HEK293 (cell line): Measurements from ENCODE around the gene HOXB1.

Experiments used
- CTCF ChIA-PET: fragments of 350-600 bp; formaldehyde crosslinking; extraction: SDS; loops from one replicate; lab custom pipeline; 2021; ENCODE audit warnings: antibody characterized with exemption; lab: Yijun Ruan, JAX
- POLR2A ChIA-PET: fragments of 300-600 bp; formaldehyde crosslinking; extraction: SDS; loops from one replicate; lab custom pipeline; 2020; ENCODE audit warnings: antibody characterized with exemption, inconsistent platforms; lab: Yijun Ruan, JAX
- H3K27ac ChIP-seq: fragments of 200-500 bp; sonication (Bioruptor generic); 2 replicates; pipeline ENCODE4 v1.5.1; 2014; ENCODE audit warnings: low read depth, low read length, control low read depth, inconsistent platforms; ENCODE audit errors: extremely low read depth
- H3K36me3 ChIP-seq, 2 experiments: fragments of 200-500 bp in 1 of 2; sonication (Bioruptor generic) in 1 of 2; 1 replicate in 1 of 2; 2 replicates in 1 of 2; pipeline ENCODE4 v1.5.1; 2014 to 2017; ENCODE audit warnings: inconsistent platforms in 2 of 2, low read length in 2 of 2; ENCODE audit not compliant: control insufficient read depth in 2 of 2, insufficient read depth in 1 of 2
- H3K4me1 ChIP-seq: fragments of 200-500 bp; sonication (Bioruptor generic); 2 replicates; pipeline ENCODE4 v1.5.1; 2014; ENCODE audit warnings: mild to moderate bottlenecking, low read length, inconsistent platforms; ENCODE audit not compliant: control insufficient read depth, insufficient read depth
- H3K4me3 ChIP-seq: 2 replicates; pipeline ENCODE4 v1.5.1; 2011; ENCODE audit warnings: low read depth, mild to moderate bottlenecking, control low read depth, low read length, moderate library complexity
- H3K9me3 ChIP-seq: fragments of 200-500 bp; sonication (Bioruptor generic); 2 replicates; pipeline ENCODE4 v1.5.1; 2014; ENCODE audit warnings: low read depth, low read length, inconsistent platforms; ENCODE audit not compliant: control insufficient read depth, insufficient read depth
- BCL11A ChIP-seq: fragments of 450-650 bp; formaldehyde crosslinking; IDR thresholded peaks from 2 replicates; pipeline ENCODE4 v1.5.1; 2016; ENCODE audit warnings: low read depth, missing biosample characterization, missing genetic modification characterization
- GFI1B ChIP-seq: fragments of 450-650 bp; formaldehyde crosslinking; IDR thresholded peaks from 2 replicates; pipeline ENCODE4 v1.5.1; 2016; ENCODE audit warnings: missing biosample characterization, missing genetic modification characterization
- GLIS2 ChIP-seq: fragments of 450-650 bp; formaldehyde crosslinking; IDR thresholded peaks from 2 replicates; pipeline ENCODE4 v1.5.1; 2016; ENCODE audit warnings: missing biosample characterization, missing genetic modification characterization
- KLF10 ChIP-seq: fragments of 450-650 bp; IDR thresholded peaks from 2 replicates; pipeline ENCODE4 v1.5.1; 2018; ENCODE audit warnings: missing biosample characterization, mild to moderate bottlenecking, missing genetic modification characterization
- YY2 ChIP-seq: fragments of 450-650 bp; formaldehyde crosslinking; IDR thresholded peaks from 2 replicates; pipeline ENCODE4 v1.5.1; 2016; ENCODE audit warnings: missing biosample characterization, missing genetic modification characterization
- ZIC2 ChIP-seq: fragments of 450-650 bp; formaldehyde crosslinking; IDR thresholded peaks from 2 replicates; pipeline ENCODE4 v1.5.1; 2016; ENCODE audit warnings: missing biosample characterization, missing genetic modification characterization
- ZNF211 ChIP-seq: fragments of 450-650 bp; formaldehyde crosslinking; IDR thresholded peaks from 2 replicates; pipeline ENCODE4 v1.5.1; 2016; ENCODE audit warnings: low read depth, missing biosample characterization, missing genetic modification characterization
- ZNF274 ChIP-seq, 2 experiments: fragments of 200-500 bp in 1 of 2; fragments of 450-650 bp in 1 of 2; sonication (Bioruptor generic) in 1 of 2; formaldehyde crosslinking in 1 of 2; IDR thresholded peaks; 2 replicates each; pipeline versions ENCODE4 v1.5.1 to v1.6.1; 2014 to 2016; ENCODE audit warnings: borderline replicate concordance in 1 of 2, inconsistent platforms in 1 of 2, low read length in 1 of 2, missing biosample characterization in 1 of 2, missing genetic modification characterization in 1 of 2
- ZNF366 ChIP-seq: fragments of 450-650 bp; formaldehyde crosslinking; conservative IDR thresholded peaks from 2 replicates; pipeline ENCODE4 v1.5.1; 2016; ENCODE audit warnings: missing biosample characterization, missing genetic modification characterization
- ZNF416 ChIP-seq: fragments of 450-650 bp; formaldehyde crosslinking; IDR thresholded peaks from 2 replicates; pipeline ENCODE4 v1.5.1; 2016; ENCODE audit warnings: missing biosample characterization, missing genetic modification characterization
- ZNF549 ChIP-seq: fragments of 450-650 bp; IDR thresholded peaks from 2 replicates; pipeline ENCODE4 v1.5.1; 2018; ENCODE audit warnings: missing biosample characterization, missing genetic modification characterization, mild to moderate bottlenecking, inconsistent platforms, moderate library complexity
- ZNF626 ChIP-seq: fragments of 450-650 bp; sonication (Bioruptor Pico); formaldehyde crosslinking; IDR thresholded peaks from 2 replicates; pipeline ENCODE4 v1.5.1; 2018; ENCODE audit warnings: missing biosample characterization, missing genetic modification characterization, inconsistent platforms
- ZNF701 ChIP-seq: fragments of 450-650 bp; formaldehyde crosslinking; IDR thresholded peaks from 2 replicates; pipeline ENCODE4 v1.5.1; 2016; ENCODE audit warnings: missing biosample characterization, missing genetic modification characterization
- ZNF76 ChIP-seq: fragments of 450-650 bp; formaldehyde crosslinking; IDR thresholded peaks from 2 replicates; pipeline ENCODE4; 2016; ENCODE audit warnings: low read depth, missing biosample characterization, missing genetic modification characterization, borderline replicate concordance
- TF ChIP-seq, protein P1 (sequence below): sonication (generic); formaldehyde crosslinking; IDR thresholded peaks from 2 replicates; pipeline ENCODE4 v1.8.1; 2022; ENCODE audit warnings: mild to moderate bottlenecking, moderate library complexity, missing genetic modification reagents
- TF ChIP-seq, protein P2 (sequence below): fragments of 450-650 bp; formaldehyde crosslinking; IDR thresholded peaks from 2 replicates; pipeline ENCODE4 v1.5.1; 2016; ENCODE audit warnings: missing biosample characterization, missing genetic modification characterization, borderline replicate concordance
- TF ChIP-seq, protein P3 (sequence below): fragments of 450-650 bp; formaldehyde crosslinking; IDR thresholded peaks from 2 replicates; pipeline ENCODE4 v1.5.1; 2016; ENCODE audit warnings: missing biosample characterization, missing genetic modification characterization
- TF ChIP-seq, protein P4 (sequence below): fragments of 450-650 bp; formaldehyde crosslinking; IDR thresholded peaks from 2 replicates; pipeline ENCODE4 v1.5.1; 2016; ENCODE audit warnings: missing biosample characterization, missing genetic modification characterization

Gene HOXB1

DNA sequence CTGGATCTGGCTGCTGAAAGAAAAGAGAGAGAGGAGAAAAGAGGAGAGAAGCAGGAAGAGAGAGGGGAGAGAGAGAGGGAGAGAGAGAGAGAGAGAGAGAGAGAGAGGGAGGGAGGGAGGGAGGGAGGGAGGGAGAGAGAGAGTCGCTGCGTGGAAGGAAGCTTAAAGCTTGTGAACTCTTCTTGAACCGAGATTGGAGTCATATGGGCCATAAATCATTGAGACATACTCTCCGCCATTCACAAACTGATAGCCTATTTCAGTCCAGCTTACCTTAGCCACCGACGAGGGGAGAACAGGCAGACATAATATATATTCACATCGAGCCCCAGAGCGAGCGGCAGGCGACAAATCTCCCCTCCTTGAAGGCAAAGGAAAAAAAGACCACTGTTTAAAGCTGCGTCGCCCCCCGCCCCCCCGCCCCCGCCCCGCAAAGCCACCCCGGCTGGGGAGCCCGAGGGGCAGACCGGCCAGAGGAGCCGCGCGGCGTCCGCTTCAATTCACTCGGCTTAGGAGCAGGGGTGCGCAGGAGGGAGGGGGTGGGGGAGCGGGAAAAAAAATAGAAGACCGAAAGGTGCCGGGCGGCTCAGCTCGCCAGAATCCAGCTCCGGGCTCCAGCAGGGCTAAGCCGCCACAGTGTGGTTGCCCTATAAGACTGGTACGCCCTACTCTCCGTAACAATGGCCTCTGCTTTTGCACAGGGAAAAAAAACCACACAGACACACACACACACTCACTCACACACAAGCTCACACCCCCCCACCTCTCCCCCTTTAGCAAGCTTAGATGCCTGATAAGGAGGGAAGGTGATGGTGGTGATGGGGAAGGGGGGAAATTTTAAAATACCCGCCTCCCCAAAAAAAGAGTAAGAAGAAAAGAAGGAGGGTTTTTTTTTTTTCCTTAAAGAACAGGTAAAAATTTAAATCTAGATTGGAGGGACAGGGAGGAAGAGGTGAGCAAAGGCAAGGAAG, 24.7 kb upstream of the HOXB1 start (continued):
- TF ChIP-seq KLF10 (no peak), ZNF274 (IDR thresholded peaks at IDR 0.05; ENCODE audit: low read length) (no peak), ZNF274 (tag by site-specific recombination; IDR thresholded peaks at IDR 0.05; ENCODE audit: borderline replicate concordance) (no peak), ZNF626 (tag by site-specific recombination) (no peak), ZNF211 (no peak)

DNA sequence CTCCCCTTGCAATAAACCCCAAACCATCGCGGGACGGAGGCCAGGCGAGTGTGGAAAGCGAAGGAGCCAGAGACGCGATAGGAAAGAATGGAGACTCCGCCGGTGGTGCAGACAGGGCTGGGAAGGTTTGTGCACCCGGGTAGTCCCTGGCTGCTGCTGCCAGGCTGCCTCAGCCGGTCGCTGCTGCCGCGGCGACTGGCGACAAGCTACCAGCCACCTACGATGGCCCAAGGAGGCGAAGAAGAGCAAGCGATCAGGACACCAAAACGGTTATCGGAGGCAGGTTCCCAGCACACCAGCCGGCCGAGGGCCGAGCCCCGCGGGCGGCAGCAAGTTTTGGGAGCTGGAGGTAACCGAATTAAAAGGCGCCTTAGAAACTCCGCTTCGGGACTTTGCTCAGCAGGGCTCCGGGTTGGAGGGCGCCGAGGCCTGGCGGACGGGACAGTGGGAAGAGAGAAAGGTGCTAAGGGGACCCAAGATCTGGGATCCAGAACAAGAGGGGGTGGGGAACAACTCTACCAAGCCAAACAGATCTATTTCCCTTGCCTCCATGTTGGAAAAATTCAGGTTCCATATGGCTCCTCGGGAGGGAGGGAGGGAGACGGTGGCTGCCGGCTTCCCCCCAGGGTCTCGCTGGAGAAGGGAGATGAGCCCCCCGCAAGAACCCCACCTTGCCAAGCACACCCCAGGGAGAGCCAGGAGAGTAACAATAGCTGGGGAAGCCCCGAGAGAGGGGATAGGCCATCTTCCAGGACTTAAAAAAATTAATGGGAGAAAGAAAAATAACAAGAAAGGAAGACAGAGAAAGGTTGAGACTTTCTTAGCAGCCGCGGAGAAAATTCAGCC, 23.8 kb upstream of the HOXB1 start:
- POLR2A ChIA-PET = interaction anchor here (0.6 to 3.0 kb wide), 10 partner anchors 8 to 141 kb away, joined by 3 to 26 read pairs (median 6); no protein-coding TSS in a partner anchor

DNA sequence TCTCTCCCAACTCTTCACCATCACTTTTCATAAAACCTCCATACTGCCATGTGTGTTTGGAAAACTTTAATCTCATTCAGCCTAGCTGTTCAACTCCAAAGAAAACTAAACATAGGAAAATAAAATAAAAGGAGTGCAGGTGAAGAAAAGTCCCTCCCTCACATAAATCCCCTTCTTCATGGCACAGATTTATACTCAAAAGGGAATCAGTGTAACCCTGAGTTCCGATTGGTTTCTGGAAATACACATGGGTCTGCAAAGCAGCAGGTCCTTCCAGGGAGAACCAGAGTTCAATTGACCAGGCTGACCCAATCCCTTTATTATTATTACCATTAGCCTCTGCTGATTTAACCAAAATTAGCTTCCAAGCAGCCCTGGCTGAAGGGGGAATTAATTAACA, 23.0 kb upstream of the HOXB1 start:
- ChIA-PET POLR2A (interaction anchor here (3.0 kb wide), 1 partner anchor 23 kb away, joined by 26 read pairs; no protein-coding TSS in a partner anchor), CTCF (interaction anchor here (0.7 to 1.2 kb wide), 2 partner anchors 34 to 67 kb away, joined by 5 read pairs; no protein-coding TSS in a partner anchor)
- Histone ChIP-seq H3K36me3 (peaks cover 20 to 60% of the 10 kb centered on the region in 2 experiments), H3K9me3 (no peaks in the 10 kb centered on the region), H3K4me1 (peaks cover 59% of the 10 kb centered on the region), H3K27ac (peak overlapping the region; percentile 97; the same call in 1 of the 2 replicates), H3K4me3 (no peak overlapping the region)
- TF ChIP-seq, protein P1, sequence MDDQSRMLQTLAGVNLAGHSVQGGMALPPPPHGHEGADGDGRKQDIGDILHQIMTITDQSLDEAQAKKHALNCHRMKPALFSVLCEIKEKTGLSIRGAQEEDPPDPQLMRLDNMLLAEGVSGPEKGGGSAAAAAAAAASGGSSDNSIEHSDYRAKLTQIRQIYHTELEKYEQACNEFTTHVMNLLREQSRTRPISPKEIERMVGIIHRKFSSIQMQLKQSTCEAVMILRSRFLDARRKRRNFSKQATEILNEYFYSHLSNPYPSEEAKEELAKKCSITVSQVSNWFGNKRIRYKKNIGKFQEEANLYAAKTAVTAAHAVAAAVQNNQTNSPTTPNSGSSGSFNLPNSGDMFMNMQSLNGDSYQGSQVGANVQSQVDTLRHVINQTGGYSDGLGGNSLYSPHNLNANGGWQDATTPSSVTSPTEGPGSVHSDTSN (CRISPR knock-in tag) = no peak
- TF ChIP-seq, protein P2, sequence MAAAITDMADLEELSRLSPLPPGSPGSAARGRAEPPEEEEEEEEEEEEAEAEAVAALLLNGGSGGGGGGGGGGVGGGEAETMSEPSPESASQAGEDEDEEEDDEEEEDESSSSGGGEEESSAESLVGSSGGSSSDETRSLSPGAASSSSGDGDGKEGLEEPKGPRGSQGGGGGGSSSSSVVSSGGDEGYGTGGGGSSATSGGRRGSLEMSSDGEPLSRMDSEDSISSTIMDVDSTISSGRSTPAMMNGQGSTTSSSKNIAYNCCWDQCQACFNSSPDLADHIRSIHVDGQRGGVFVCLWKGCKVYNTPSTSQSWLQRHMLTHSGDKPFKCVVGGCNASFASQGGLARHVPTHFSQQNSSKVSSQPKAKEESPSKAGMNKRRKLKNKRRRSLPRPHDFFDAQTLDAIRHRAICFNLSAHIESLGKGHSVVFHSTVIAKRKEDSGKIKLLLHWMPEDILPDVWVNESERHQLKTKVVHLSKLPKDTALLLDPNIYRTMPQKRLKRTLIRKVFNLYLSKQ (tag by site-specific recombination) = no peak
- TF ChIP-seq ZNF366 (0 out of 2 replicates have a peak, but pooled peaks have one; percentile 17), GFI1B (tag by site-specific recombination) (peak; percentile 19; the same call in 1 of the 2 replicates)

More for the DNA sequence above, 23.8 kb upstream of the HOXB1 start:
- H3K36me3 ChIP-seq = peaks cover 18 to 56% of the 10 kb centered on the region in 2 experiments
- peak overlapping the region; percentile 97 for H3K27ac ChIP-seq
- H3K9me3 ChIP-seq = no peaks in the 10 kb centered on the region
- CTCF ChIA-PET = interaction anchor here (0.5 to 1.5 kb wide), 5 partner anchors 8 to 282 kb away, joined by 3 to 5 read pairs (median 4); partner anchors contain the start of gene HOXB5
- peaks cover 58% of the 10 kb centered on the region for H3K4me1 ChIP-seq
- H3K4me3 ChIP-seq = peak overlapping the region; percentile 44
- no peak for TF ChIP-seq ZNF416 (tag by site-specific recombination)
- TF ChIP-seq, protein P3, sequence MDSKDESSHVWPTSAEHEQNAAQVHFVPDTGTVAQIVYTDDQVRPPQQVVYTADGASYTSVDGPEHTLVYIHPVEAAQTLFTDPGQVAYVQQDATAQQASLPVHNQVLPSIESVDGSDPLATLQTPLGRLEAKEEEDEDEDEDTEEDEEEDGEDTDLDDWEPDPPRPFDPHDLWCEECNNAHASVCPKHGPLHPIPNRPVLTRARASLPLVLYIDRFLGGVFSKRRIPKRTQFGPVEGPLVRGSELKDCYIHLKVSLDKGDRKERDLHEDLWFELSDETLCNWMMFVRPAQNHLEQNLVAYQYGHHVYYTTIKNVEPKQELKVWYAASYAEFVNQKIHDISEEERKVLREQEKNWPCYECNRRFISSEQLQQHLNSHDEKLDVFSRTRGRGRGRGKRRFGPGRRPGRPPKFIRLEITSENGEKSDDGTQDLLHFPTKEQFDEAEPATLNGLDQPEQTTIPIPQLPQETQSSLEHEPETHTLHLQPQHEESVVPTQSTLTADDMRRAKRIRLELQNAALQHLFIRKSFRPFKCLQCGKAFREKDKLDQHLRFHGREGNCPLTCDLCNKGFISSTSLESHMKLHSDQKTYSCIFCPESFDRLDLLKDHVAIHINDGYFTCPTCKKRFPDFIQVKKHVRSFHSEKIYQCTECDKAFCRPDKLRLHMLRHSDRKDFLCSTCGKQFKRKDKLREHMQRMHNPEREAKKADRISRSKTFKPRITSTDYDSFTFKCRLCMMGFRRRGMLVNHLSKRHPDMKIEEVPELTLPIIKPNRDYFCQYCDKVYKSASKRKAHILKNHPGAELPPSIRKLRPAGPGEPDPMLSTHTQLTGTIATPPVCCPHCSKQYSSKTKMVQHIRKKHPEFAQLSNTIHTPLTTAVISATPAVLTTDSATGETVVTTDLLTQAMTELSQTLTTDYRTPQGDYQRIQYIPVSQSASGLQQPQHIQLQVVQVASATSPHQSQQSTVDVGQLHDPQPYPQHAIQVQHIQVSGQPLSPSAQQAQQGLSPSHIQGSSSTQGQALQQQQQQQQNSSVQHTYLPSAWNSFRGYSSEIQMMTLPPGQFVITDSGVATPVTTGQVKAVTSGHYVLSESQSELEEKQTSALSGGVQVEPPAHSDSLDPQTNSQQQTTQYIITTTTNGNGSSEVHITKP (tag by site-specific recombination) = no peak
- TF ChIP-seq, protein P4, sequence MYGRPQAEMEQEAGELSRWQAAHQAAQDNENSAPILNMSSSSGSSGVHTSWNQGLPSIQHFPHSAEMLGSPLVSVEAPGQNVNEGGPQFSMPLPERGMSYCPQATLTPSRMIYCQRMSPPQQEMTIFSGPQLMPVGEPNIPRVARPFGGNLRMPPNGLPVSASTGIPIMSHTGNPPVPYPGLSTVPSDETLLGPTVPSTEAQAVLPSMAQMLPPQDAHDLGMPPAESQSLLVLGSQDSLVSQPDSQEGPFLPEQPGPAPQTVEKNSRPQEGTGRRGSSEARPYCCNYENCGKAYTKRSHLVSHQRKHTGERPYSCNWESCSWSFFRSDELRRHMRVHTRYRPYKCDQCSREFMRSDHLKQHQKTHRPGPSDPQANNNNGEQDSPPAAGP (tag by site-specific recombination) = no peak
- no peak for TF ChIP-seq ZNF76
- TF ChIP-seq ZNF549 (tag by site-specific recombination) = no peak
- no peak for TF ChIP-seq YY2 (tag by site-specific recombination)
- no peak for TF ChIP-seq GLIS2 (tag by site-specific recombination)
- no peak for TF ChIP-seq ZNF701
- TF ChIP-seq ZIC2 = no peak
- no peak for TF ChIP-seq BCL11A (tag by site-specific recombination)
- no peak for TF ChIP-seq ZNF274 (IDR thresholded peaks at IDR 0.05; ENCODE audit: low read length)
- no peak for TF ChIP-seq ZNF274 (tag by site-specific recombination; IDR thresholded peaks at IDR 0.05; ENCODE audit: borderline replicate concordance)
